HEK293T (cell line): Measurements from ENCODE around the gene ASTN2.

ENCODE experiments used
- ARNT ChIP-seq: fragments of 450-650 bp; IDR thresholded peaks from 2 replicates; pipeline ENCODE4 v1.6.1; 2017; ENCODE audit warnings: mild to moderate bottlenecking
- CTBP1 ChIP-seq: fragments of 450-650 bp; IDR thresholded peaks from 2 replicates; pipeline ENCODE4 v1.6.1; 2016; ENCODE audit warnings: borderline replicate concordance
- FOXA1 ChIP-seq: fragments of 450-650 bp; IDR thresholded peaks from 2 replicates; pipeline ENCODE4 v1.6.1; 2016; ENCODE audit warnings: mild to moderate bottlenecking
- FOXK2 ChIP-seq: fragments of 450-650 bp; IDR thresholded peaks from 2 replicates; pipeline ENCODE4 v1.6.1; 2016; ENCODE audit warnings: mild to moderate bottlenecking
- FOXM1 ChIP-seq: fragments of 450-650 bp; IDR thresholded peaks from 2 replicates; pipeline ENCODE4 v1.6.1; 2017; ENCODE audit warnings: mild to moderate bottlenecking, borderline replicate concordance
- SUZ12 ChIP-seq: fragments of 450-650 bp; IDR thresholded peaks from 2 replicates; pipeline ENCODE4 v1.6.1; 2016; ENCODE audit warnings: mild to moderate bottlenecking
- ZNF384 ChIP-seq: fragments of 450-650 bp; IDR thresholded peaks from 2 replicates; pipeline ENCODE4 v1.6.1; 2016

DNA sequence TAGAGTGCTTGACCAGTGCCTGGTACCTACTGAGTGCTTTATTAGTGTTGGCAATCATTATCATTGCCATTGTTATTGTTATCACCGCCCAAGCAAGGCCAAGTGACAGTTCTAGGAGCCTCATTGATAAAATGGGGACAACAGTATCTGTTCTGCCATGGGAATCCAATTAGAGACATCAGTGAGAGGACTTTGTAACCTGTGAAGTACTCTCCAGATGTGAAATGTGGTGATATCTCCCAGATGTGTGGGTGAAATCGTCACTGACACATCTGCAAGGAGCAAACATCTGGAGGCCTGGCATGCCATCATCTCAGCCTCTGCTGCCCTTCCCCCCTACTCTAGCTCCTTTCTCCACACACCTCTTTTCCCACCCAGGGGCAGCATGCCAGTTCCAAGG, 1000.5 kb downstream of the ASTN2 start:
- no peak for TF ChIP-seq ARNT
- no peak for TF ChIP-seq SUZ12
- no peak for TF ChIP-seq CTBP1
- TF ChIP-seq FOXK2, result no peak
- no peak for TF ChIP-seq ZNF384
- TF ChIP-seq FOXA1, result no peak
- no peak for TF ChIP-seq FOXM1
